Stomach smooth muscle (tissue), 2 donors: Measurements from ENCODE around the gene CRNN.

Experiments used
- H3K27ac ChIP-seq: one replicate; pipeline ENCODE4 v1.7.0; 2013; ENCODE audit warnings: mild to moderate bottlenecking, low read length, inconsistent platforms
- H3K27me3 ChIP-seq, 2 donors: one replicate each; pipeline ENCODE4 v1.7.0; 2013; ENCODE audit warnings: low read length in 2 of 2; ENCODE audit not compliant: insufficient read depth in 2 of 2, control insufficient read depth in 1 of 2
- H3K36me3 ChIP-seq, 2 donors: one replicate each; pipeline ENCODE4 v1.7.0; 2013; ENCODE audit warnings: low read length in 2 of 2; ENCODE audit not compliant: control insufficient read depth in 2 of 2, insufficient read depth in 2 of 2
- H3K4me1 ChIP-seq: one replicate; pipeline ENCODE4 v1.7.0; 2013; ENCODE audit warnings: low read length; ENCODE audit not compliant: control insufficient read depth, insufficient read depth
- H3K4me3 ChIP-seq, 2 donors: one replicate each; pipeline ENCODE4 v1.7.0; 2013; ENCODE audit warnings: low read length in 2 of 2
- H3K9ac ChIP-seq, 2 donors: one replicate each; pipeline ENCODE4 v1.7.0; 2013; ENCODE audit warnings: low read length in 2 of 2, mild to moderate bottlenecking in 1 of 2
- H3K9me3 ChIP-seq, 2 donors: one replicate each; pipeline ENCODE4 v1.7.0; 2013; ENCODE audit warnings: low read length in 2 of 2; ENCODE audit not compliant: control insufficient read depth in 2 of 2
- donor health status: healthy.
- donor health status: Pancreatic carcinoma.

CRNN gene

GRCh38 chr1:152413909-152414308 lies at the start of gene CRNN:
Gene CRNN (minus strand): TSS chr1:152414263. CDS start chr1:152412233, 2,030 bp downstream.
- H3K27me3 ChIP-seq, result peaks cover 0 to 5% of the 10 kb centered on the region in 2 donors
- H3K27ac ChIP-seq, result no peak within 1 kb of the TSS
- H3K36me3 ChIP-seq, result no peaks in the 10 kb centered on the region
- H3K4me3 ChIP-seq, result no peak within 1 kb of the TSS
- no peaks in the 10 kb centered on the region for H3K9me3 ChIP-seq
- peaks cover 5% of the 10 kb centered on the region for H3K4me1 ChIP-seq
- H3K9ac ChIP-seq, result no peak within 1 kb of the TSS

GRCh38 chr1:152462636-152463035 lies 48.6 kb upstream of the CRNN start:
- H3K4me3 ChIP-seq, result no peak overlapping the region

GRCh38 chr1:152461544-152461943 lies 47.5 kb upstream of the CRNN start:
- Histone ChIP-seq H3K4me3 (no peak overlapping the region), H3K36me3 (no peaks in the 10 kb centered on the region), H3K9ac (no peak overlapping the region), H3K4me1 (no peaks in the 10 kb centered on the region), H3K27me3 (no peaks in the 10 kb centered on the region), H3K27ac (no peak overlapping the region), H3K9me3 (no peaks in the 10 kb centered on the region)

More at GRCh38 chr1:152462636-152463035, 48.6 kb upstream of the CRNN start:
- H3K9me3 ChIP-seq, result no peaks in the 10 kb centered on the region
- H3K36me3 ChIP-seq, result no peaks in the 10 kb centered on the region
- no peaks in the 10 kb centered on the region for H3K27me3 ChIP-seq
- no peak overlapping the region for H3K9ac ChIP-seq
- H3K27ac ChIP-seq, result no peak overlapping the region
- no peaks in the 10 kb centered on the region for H3K4me1 ChIP-seq

- Histone ChIP-seq H3K27me3 (no peaks in the 10 kb centered on the region), H3K4me1 (no peaks in the 10 kb centered on the region), H3K4me3 (no peak overlapping the region), H3K36me3 (no peaks in the 10 kb centered on the region), H3K27ac (no peak overlapping the region), H3K9ac (no peak overlapping the region), H3K9me3 (no peaks in the 10 kb centered on the region)
Observed at GRCh38 chr1:152460529-152460899, 46.5 kb upstream of the CRNN start.

GRCh38 chr1:152459596-152460528 lies 45.8 kb upstream of the CRNN start:
- no peaks in the 10 kb centered on the region for H3K9me3 ChIP-seq
- H3K27ac ChIP-seq, result no peak overlapping the region
- no peaks in the 10 kb centered on the region for H3K27me3 ChIP-seq
- H3K4me3 ChIP-seq, result peak overlapping the region; percentile 7 to 60
- H3K4me1 ChIP-seq, result no peaks in the 10 kb centered on the region
- no peaks in the 10 kb centered on the region for H3K36me3 ChIP-seq
- peak overlapping the region; percentile 36 to 37 for H3K9ac ChIP-seq

- H3K4me3 ChIP-seq, result peak overlapping the region; percentile 8 to 44
- H3K27me3 ChIP-seq, result no peaks in the 10 kb centered on the region
- H3K4me1 ChIP-seq, result no peaks in the 10 kb centered on the region
- no peaks in the 10 kb centered on the region for H3K9me3 ChIP-seq
- no peak overlapping the region for H3K27ac ChIP-seq
- H3K36me3 ChIP-seq, result no peaks in the 10 kb centered on the region
- H3K9ac ChIP-seq, result no peak overlapping the region
Observed at GRCh38 chr1:152458384-152459185, 44.5 kb upstream of the CRNN start.

- no peak overlapping the region for H3K4me3 ChIP-seq
- H3K27me3 ChIP-seq, result no peaks in the 10 kb centered on the region
- no peaks in the 10 kb centered on the region for H3K9me3 ChIP-seq
- no peak overlapping the region for H3K27ac ChIP-seq
- H3K36me3 ChIP-seq, result no peaks in the 10 kb centered on the region
- no peak overlapping the region for H3K9ac ChIP-seq
- H3K4me1 ChIP-seq, result no peaks in the 10 kb centered on the region
Observed at GRCh38 chr1:152457561-152457960, 43.5 kb upstream of the CRNN start.

GRCh38 chr1:152457071-152457470 lies 43.0 kb upstream of the CRNN start:
- Histone ChIP-seq H3K27ac (no peak overlapping the region), H3K4me3 (no peak overlapping the region), H3K9me3 (no peaks in the 10 kb centered on the region), H3K4me1 (no peaks in the 10 kb centered on the region), H3K27me3 (no peaks in the 10 kb centered on the region), H3K9ac (no peak overlapping the region), H3K36me3 (no peaks in the 10 kb centered on the region)

GRCh38 chr1:152451254-152451653 lies 37.2 kb upstream of the CRNN start:
- no peaks in the 10 kb centered on the region for H3K36me3 ChIP-seq
- no peak overlapping the region for H3K4me3 ChIP-seq
- peaks cover 8% of the 10 kb centered on the region for H3K4me1 ChIP-seq
- H3K27ac ChIP-seq, result no peak overlapping the region
- no peak overlapping the region for H3K9ac ChIP-seq
- no peaks in the 10 kb centered on the region for H3K9me3 ChIP-seq
- H3K27me3 ChIP-seq, result no peaks in the 10 kb centered on the region

GRCh38 chr1:152449661-152450060 lies 35.6 kb upstream of the CRNN start:
- no peak overlapping the region for H3K27ac ChIP-seq
- H3K9ac ChIP-seq, result no peak overlapping the region
- H3K9me3 ChIP-seq, result no peaks in the 10 kb centered on the region
- no peak overlapping the region for H3K4me3 ChIP-seq
- H3K4me1 ChIP-seq, result peaks cover 8% of the 10 kb centered on the region
- no peaks in the 10 kb centered on the region for H3K36me3 ChIP-seq
- no peaks in the 10 kb centered on the region for H3K27me3 ChIP-seq
